GM10847 (cell line): ENCODE results near the gene KLC4.

ENCODE experiments used
- POLR2A ChIP-seq: IDR thresholded peaks from 2 replicates; pipeline ENCODE4 v1.6.1; 2011; ENCODE audit not compliant: insufficient read length; ENCODE audit errors: extremely low read depth

The KLC4 gene

DNA sequence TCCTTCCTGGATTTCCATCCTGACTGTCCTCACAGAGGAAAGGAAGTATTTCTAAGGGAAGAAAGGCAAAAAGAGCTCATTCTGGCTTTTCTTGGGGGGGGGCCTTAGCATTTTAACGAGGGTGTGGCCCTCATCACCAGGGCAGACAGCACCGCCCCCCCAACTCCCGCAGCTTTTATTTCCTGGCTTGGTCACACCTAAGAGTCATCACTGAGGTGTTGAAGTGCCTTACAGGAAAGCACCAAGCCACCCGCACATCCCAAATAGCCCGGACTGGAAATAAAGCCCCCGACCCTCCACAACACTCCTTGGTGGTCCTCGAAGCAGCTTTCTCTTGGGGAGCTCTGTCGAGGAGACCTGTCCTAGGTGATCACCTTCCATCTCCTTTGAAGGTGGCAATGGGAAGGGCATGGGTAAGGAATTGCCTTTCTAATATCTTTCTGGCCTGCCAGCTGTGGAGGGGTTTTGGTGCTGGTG is 17.9 kb downstream of the KLC4 start:
- TF ChIP-seq POLR2A: no peak

DNA sequence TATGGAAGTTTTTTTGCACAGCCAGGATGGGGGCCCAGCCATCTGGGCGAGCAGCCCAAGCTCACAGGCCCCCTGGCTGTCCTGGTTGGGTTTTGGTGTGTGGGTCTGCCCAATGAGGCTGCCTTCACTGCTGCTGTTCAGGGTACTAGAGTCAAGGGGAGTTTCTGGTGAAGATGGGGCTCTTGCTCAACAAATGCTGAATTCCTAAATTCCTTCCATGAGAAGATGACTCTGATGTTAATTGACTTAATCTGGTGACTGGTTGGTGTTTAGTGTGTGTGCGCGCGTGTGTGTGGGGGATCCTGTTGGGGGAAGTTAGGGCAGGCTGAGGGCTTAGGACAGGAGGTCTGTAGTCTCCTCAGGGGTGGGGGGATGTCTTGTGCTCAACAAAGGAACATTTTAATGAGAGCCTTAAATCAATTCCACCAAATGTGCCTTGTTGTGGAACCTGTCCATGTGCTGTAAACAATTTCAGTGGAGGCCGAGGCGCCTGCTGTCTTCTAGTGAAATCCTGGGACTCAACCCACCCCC is 18.6 kb downstream of the KLC4 start:
- no peak for TF ChIP-seq POLR2A

DNA sequence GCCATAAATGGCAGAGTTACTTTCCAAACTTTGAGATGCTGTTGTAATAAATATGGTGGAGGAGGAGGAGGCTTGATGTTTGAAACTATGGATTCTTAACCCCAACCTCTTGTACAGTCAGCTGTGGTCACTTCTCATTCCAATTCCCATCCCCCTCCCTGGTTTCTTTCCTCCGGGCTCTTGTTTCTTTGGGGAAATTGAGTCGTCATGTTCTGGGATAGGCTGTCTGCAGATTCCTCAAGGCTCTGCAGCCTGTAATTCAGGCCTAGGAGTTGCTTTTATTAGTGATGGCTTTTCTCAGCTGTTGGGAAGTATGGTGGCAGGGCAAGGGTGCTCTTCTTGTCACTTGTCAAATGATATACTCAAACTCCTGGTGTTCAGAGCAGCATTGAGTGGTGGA is 19.3 kb downstream of the KLC4 start:
- TF ChIP-seq POLR2A: no peak

DNA sequence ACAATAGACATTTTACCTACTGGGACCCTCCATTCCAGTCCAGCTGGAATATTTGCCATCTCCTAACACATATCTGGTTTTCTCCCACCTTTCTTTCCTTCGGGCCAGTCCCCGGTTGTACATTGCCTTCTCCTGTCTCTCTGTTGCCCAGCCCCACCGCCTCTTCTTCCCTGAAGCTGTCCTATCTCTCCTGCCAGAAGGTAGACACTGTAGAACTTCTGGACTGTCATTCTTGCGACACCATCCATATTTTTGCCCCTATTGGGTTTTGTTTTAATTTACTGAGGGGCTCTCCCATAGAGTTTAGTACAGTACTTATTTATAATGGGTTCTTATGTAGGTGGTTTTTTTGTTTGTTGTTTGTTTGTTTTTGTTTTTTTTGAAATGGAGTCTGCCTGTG is 21.6 kb downstream of the KLC4 start:
- no peak for TF ChIP-seq POLR2A

DNA sequence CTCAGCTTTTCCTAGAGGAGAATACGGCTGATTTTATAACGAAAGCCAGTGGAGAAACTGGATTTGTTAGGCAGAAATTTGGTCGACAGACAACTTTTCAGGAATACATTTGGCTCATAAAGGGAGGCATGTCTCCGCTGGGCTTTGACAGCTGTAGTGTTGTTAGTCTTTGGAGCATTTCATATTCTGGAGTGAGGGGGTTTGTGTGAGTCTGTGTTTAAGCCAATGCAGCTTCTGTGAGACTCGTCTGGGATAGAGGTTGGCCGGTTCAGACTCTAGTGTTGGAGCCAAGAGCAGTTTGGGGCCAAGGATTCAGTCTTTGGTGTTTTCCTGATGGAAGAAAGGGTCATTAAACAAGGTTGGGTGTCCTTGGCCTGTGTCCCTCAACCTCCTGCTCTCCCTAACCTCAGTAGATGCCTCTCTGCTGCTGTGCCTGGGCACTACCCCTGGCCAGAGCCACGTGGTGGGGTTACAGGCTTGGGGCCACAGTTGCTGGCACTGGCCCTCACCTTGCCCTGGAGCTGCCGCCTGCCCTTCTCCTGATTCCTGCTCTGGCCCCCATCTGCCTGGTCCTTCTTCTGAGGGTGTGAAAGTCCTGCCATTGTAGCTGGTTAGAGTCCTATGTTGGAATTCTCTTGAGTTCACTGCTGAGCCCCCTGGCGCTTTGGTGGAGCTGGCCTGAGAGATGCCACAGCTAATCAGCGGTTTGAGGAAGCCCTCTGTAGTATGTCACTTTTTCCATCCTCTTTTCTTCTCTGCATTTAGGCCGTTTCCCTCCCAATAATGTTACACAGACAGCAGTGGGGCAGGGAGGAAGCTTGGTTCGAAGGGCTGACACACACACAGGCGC is 23.6 kb downstream of the KLC4 start:
- no peak for TF ChIP-seq POLR2A

DNA sequence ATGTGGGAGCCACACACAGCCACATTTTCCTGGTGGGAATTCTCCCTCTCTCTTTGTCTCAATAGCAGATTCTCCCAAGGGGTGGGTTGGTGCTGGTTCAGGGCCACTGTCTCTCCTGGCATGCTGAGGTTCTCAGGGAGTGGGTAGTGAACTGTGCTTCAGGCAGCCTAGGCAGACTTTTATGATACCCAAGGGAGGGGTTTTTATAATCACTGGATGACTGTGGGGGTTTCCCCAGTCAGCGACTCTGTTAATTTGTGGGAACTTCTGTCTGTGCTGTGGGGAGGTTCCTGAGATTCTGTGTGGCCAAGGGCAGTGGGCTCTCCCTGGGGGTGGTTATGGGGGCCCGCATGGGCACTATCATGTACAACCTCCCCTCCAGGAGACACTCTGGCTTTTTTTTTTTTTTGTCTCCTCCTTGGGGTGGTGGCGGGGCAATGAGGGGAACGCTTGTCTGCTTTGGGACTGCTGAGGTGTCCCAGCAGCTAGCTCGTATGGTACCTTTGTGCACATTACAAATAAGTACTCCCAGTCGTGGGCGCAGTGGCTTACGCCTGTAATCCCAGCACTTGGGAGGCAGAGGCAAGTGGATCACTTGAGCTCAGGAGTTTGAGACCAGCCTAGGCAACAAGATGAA is 26.7 kb downstream of the KLC4 start:
- TF ChIP-seq POLR2A: no peak

DNA sequence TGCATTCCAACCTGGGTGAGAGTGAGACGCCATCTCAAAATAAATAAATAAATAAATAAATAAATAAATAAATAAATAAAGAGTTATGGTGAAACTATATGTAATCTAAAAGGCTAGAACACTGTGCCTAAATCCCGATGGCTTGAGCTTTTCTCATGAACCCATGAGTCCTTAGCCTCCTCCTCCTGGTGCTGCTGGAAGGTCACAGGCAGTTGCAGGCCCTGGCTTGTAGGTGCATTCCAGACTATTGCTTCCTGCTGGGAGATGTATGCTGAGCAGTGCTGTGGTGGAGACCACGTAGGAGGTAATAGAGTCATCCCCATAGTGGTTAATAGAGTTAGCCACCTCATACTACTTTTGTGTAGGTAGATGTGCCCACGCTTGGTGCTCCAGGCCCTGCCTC is 29.2 kb downstream of the KLC4 start:
- TF ChIP-seq POLR2A: no peak

DNA sequence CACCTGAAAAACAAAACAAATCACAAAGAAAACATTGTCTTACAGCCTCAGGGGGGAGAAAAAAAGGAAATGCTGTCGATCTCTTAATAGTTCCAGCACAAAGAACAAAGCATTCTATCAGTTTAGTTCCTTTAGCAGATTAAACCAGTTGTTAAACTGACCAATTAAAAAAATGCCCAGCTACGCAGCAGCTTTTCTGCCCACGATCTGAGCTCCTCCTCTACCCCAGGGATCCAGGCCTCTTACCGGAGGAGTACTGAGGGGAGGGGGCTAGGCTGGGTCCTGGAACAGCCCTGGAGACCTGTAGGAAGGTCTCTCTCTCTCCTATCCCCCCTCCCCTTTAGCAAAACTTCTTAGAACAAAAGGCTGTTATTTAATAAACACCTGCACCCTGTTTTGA is 30.0 kb downstream of the KLC4 start:
- no peak for TF ChIP-seq POLR2A

DNA sequence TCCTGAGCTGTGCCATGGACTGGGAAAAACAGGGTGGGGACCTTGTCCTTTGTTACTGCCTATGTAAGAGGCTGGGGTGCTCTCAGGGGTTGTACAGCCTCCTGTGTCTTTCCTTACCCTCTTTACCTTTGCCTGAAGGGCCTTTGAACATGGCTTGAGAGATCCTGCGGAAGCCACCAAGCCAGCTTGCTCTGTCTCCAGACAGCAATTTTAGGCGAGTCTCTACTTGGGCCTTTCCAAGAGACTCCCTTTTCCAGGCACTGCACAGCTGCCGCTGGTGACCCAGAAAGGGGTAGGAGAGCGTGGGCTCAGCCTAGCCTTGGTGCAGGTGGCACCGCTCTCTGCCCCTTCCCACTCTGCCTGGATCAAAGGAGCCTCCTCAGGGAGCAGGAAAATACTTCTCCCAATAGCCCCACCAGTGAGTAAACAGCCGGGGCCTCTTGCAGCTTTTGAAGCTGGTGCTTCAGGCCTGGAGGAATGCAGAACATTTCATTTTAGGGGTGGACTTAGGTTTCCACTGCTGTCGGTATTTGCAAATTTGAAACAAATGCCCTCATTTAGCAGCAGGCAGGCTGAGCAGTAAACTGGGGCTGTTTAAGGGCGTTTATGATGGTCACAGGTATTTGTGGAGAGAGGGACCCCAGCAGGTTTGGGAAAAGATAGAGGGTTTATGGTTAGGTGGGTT is 30.6 kb downstream of the KLC4 start:
- no peak for TF ChIP-seq POLR2A

DNA sequence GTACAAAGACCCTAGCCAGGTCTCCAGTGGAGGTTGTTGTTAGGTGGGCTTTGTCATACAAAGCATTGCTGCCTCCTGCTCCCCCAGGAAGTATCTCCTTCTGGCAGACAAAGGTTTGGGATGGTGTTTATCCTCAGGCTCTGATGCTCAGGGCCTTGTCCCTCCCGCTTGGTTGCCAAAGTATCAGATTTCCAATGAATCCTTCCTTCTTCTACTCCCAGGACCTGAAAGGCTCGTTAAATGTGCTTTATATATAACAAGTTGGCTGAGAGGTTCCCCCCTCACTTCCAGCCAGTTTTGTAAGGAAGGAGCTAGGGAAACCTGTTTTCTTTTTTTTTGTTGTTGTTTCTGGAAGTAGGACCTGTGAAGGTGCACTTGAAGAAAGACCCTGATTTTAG is 31.1 kb downstream of the KLC4 start:
- no peak for TF ChIP-seq POLR2A

DNA sequence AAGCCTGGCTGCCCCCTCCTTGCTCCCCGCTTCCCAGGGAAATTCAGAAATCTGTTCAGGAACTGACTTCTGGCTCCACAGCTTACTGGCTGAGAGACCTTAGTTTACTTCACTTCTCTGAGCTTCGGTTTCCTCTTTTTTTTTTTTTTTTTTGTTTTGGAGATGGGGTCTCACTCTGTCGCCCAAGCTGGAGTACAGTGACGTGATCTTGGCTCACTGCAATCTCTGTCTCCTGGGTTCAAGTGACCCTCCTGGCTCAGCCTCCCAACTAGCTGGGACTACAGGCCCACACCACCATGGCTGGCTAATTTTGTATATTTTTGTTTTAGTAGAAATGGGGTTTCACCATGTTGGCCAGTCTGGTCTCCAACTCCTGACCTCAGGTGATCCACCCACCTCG is 31.6 kb downstream of the KLC4 start:
- TF ChIP-seq POLR2A: no peak

DNA sequence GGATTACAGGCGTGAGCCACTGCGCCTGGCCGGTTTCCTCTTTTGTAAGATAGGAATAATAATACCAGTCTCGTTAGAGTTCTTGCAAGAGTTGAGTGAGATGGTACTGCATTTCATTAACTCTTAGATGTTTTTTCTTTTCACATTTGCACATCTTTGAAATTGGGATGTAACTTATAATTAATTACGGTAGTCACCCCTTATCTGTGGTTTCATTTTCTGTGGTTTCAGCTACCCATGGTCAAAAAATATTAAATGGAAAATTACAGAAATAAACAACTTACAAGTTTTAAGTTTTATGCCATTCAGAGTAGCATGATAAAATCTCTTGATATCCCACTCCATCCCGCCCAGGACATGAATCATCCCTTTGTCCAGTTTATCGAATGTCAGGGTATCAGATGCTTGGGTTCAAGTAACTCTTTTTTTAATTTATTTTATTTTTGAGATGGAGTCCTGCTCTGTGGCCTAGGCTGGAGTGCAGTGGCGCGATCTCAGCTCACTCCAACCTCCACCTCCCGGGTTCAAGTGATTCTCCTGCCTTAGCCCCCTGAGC is 32.1 kb downstream of the KLC4 start:
- no peak for TF ChIP-seq POLR2A

DNA sequence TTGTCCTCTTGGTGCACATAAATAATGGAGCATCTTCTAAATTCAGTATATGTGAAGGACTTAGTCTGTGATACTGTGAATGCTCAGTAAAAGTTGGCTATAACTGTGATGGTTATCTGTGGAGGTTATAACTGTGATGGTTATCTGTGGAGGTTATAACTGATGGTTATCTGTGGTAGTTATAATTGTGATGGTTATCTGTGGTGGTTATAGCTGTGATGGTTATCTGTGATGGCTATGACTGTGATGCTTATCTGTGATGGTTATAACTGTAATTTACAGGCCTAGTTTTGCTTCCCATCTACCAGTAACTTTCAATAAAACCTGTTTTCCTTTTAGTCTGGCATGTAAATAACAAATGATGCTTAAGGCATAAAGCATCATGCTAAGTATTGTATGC is 33.2 kb downstream of the KLC4 start:
- TF ChIP-seq POLR2A: no peak

DNA sequence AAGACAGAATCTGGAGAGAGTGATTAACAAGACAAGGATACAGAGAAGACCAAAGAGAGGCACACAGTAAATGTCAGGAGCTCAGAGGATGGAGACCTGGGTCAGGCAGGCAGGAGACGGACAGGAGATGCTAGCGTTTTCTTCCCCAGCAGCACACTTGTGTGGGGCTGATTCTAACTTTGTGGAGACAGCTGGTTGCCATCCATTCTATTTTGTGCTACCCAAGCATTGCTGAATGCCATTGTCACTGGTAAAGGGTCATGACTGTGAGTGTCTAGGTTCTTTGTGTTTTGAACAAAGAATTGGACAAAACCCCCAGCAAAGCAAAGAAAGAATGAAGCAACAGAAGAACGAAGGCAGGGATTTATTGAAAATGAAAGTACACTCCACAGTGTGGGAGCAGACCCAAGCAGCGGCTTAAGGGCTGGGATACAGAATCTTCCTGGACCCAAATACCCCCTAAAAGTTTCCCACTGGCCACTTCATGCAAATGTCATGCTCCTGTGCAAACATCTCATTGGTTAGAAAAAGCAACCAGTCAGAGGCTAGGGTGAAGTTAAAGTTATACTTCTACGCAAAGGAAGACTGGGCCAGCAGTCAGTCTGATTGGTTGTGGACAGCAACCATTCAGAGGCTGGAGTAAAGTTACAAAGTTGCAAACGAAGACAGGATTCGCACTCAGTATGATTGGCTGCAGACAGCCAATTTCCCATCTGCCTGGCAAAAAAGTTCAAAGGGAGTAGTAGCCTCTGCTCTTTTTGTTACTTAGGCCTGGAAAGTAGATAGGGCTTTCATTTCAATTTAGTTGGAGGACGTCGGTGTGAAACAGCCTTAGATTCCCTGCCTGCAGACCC is 34.2 kb downstream of the KLC4 start:
- TF ChIP-seq POLR2A: no peak

DNA sequence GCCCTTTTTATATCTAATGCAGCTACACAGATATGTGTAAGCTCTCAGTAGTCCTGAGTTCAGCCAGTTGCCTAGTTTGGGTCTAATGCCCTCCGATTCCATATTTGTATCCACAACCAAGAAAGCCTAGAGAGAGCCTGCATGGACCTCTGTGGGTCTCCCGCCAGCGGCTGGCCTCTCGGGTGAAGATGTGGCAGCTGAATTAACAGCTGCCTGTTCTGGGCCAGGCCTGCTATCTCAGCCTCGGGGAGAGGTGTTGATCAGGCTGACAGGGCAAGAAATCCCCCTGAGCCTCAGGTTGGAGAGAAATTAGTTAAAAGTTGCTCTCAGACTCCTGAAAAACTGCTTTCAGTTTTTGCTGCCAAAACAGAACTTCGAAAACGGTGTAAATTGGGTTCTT is 36.5 kb downstream of the KLC4 start:
- TF ChIP-seq POLR2A: no peak
